ENCODE measurements around the gene ZNF491. TPM values are rescaled to one million over a fixed set of nuclear protein-coding genes. Genes with fewer than 3 reads are reported as not detected.

ZNF491 gene
- total RNA-seq (1 to 10 TPM; 2.0 to 3.0 TPM), polyA plus RNA-seq (under 1 TPM in 1 of 2 donors, not detected in 1; 0.34 TPM)

DNA sequence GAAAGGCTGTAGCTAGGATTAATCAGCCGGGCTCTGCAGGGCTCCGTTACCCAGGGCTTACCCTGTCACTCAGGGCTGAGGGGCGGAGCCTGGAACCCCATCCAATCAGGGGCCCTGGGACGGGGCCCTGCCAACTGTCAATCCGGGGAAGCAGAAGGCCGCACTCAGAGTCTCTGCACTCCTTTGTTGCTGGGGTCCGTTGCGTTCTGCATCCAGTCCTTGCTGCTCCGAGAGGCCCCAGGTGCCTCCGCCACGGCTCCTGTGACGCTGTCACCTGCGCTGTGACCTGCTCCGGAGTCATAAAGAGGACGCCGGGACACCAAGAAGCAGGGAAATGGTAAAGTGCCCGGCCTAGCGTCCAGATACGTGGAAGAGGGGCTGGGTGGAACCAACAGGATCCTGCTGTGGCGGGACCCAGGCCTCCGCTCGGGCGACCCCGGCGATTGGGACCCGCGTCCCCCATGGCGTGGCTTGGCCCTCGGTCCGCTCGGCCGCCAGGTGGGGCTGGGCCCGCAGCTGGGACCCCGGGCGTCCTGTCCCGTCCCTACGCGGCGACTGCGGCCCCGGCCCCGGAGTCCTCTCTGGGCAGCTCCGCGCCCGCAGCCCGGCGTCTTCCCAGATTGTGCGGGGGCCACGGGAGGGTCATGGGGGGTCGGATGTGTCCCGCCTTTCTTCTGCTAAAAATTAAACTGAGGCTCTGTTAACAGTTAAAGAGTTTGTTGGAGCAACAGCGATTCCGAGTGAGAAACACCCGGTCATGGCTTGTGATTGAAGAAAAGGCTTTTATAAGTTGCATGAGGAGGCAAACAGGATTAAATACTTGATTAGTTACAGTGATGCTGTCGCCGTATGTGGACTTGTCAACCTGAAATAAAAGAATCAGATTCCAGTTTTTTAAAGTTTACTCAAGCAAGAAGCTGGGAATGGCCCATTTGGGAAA, at the start of gene ZNF491:
ZNF491 (plus strand) TSS at position 133 of the 940 bp plus-strand sequence. CDS start 7,431 bp downstream, outside the sequence.
- Mint-ChIP-seq H3K27me3 (no peaks in the 10 kb centered on the region), H3K4me1 (peaks cover 10 to 18% (median 12%) of the 10 kb centered on the region in 4 donors), H3K9me3 (peaks cover 0 to 11% (median 5%) of the 10 kb centered on the region in 8 donors), H3K4me3 (peak within 1 kb of the TSS; percentile 87 to 93 (median 90)), H3K36me3 (peaks cover 8% of the 10 kb centered on the region in 2 donors), H3K27ac (peak within 1 kb of the TSS; percentile 75 to 92 (median 88))
- ChIA-PET CTCF (ENCODE audit: partially characterized antibody) (interaction anchor here (0.6 to 5.7 kb wide), 34 partner anchors 10 to 1049 kb away, joined by 3 to 92 read pairs (median 4); partner anchors contain the start of genes ZNF136, ZNF20, ZNF439 and ZNF440), POLR2A (ENCODE audit: partially characterized antibody) (interaction anchor here (0.6 to 2.6 kb wide), 12 partner anchors 13 to 646 kb away, joined by 3 to 13 read pairs (median 4); partner anchors contain the start of genes ZNF439, ZNF440, ZNF441 and ZNF700)
- peak within 1 kb of the TSS in 1 of 2 donors; percentile 58 for H3K4me3 ChIP-seq (ENCODE audit: low read length in 2 of 2)
- peaks cover 11% of the 10 kb centered on the region for H3K4me1 ChIP-seq (ENCODE audit: insufficient read depth, low read length)
- DNase-seq, result peak; percentile 72 to 84 (median 73)
- peak within 1 kb of the TSS; percentile 64 for H3K27ac ChIP-seq (ENCODE audit: low read depth, low read length)
- no peaks in the 10 kb centered on the region for H3K27me3 ChIP-seq (ENCODE audit: insufficient read depth, low read length)
- no peaks in the 10 kb centered on the region for H3K9me3 ChIP-seq (ENCODE audit: control insufficient read depth in 1 of 2, low read length in 2 of 2)
- H3K36me3 ChIP-seq (ENCODE audit: insufficient read depth, low read length), result no peaks in the 10 kb centered on the region
- intact Hi-C loops (cut with micrococcal nuclease), result loop anchor here (1.0 to 5.0 kb wide), 5 partner anchors 16 to 259 kb away; partner anchors contain the start of genes ZNF439, ZNF440 and ZNF823

DNA sequence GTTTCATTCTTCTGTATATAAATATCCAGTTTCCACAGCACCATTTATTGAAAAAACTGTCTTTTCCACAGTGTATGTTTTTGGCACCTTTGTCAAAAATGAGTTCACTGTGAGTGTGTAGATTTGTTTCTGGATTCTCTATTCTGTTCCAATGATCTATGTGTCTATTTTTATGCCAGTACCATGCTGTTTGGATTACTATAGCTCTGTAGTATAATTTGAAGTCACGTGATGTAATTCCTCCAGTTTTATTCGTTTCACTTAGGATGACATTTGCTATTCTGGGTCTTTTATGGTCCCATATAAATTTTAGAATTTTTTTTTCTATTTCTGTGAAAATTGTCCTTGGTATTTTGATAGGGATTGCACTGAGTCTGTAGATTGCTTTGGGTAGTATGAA, 48.6 kb upstream of the ZNF491 start:
- Mint-ChIP-seq H3K4me3 (no peak overlapping the region), H3K27me3 (peaks cover 8 to 9% of the 10 kb centered on the region in 2 donors), H3K4me1 (no peaks in the 10 kb centered on the region), H3K36me3 (peaks cover 7% of the 10 kb centered on the region in 2 donors), H3K27ac (no peak overlapping the region), H3K9me3 (peaks cover 5 to 76% (median 63%) of the 10 kb centered on the region in 8 donors)
- intact Hi-C loops (cut with micrococcal nuclease), result no loop called here
- ChIA-PET POLR2A (ENCODE audit: partially characterized antibody) (no interaction called here), CTCF (ENCODE audit: partially characterized antibody) (no interaction called here)
- H3K4me1 ChIP-seq (ENCODE audit: insufficient read depth, low read length), result no peaks in the 10 kb centered on the region
- no peaks in the 10 kb centered on the region for H3K9me3 ChIP-seq (ENCODE audit: control insufficient read depth in 1 of 2, low read length in 2 of 2)
- H3K4me3 ChIP-seq (ENCODE audit: low read length in 2 of 2), result no peak overlapping the region
- DNase-seq, result no peak
- no peaks in the 10 kb centered on the region for H3K36me3 ChIP-seq (ENCODE audit: insufficient read depth, low read length)
- H3K27ac ChIP-seq (ENCODE audit: low read depth, low read length), result no peak overlapping the region
- no peaks in the 10 kb centered on the region for H3K27me3 ChIP-seq (ENCODE audit: insufficient read depth, low read length)

DNA sequence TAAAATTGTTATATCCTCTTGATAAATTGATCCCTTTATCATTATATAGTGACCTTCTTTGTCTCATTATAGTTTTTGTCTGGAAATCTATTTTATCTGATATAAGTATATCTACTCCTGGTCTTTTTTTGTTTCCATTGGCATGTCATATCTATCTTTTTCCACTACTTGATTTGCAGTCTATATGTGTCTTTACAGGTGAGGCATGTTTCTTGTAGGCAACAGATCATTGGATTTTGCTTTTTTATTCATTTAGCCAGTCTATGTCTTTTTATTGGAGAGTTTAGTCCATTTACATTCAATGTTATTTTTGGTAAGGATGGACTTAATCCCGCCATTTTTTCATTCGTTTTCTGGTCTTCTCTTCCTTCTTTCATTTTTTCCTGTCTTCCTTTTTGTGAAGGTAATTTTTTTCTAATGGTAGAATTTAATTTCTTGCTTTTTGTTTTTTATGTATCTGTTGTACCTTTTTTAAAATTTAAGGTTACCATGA, 46.0 kb upstream of the ZNF491 start:
- H3K4me1 ChIP-seq (ENCODE audit: insufficient read depth, low read length), result no peaks in the 10 kb centered on the region
- no peak for DNase-seq
- H3K9me3 ChIP-seq (ENCODE audit: control insufficient read depth in 1 of 2, low read length in 2 of 2), result peaks cover 0 to 10% of the 10 kb centered on the region in 2 donors
- ChIA-PET POLR2A (ENCODE audit: partially characterized antibody) (no interaction called here), CTCF (ENCODE audit: partially characterized antibody) (no interaction called here)
- H3K4me3 Mint-ChIP-seq, result no peak overlapping the region
- no peaks in the 10 kb centered on the region for H3K36me3 ChIP-seq (ENCODE audit: insufficient read depth, low read length)
- peaks cover 5 to 81% (median 74%) of the 10 kb centered on the region in 8 donors for H3K9me3 Mint-ChIP-seq
- no peaks in the 10 kb centered on the region for H3K4me1 Mint-ChIP-seq
- H3K4me3 ChIP-seq (ENCODE audit: low read length in 2 of 2), result no peak overlapping the region
- intact Hi-C loops (cut with micrococcal nuclease), result no loop called here
- H3K36me3 Mint-ChIP-seq, result peaks cover 8% of the 10 kb centered on the region in 2 donors
- H3K27ac ChIP-seq (ENCODE audit: low read depth, low read length), result no peak overlapping the region
- no peaks in the 10 kb centered on the region for H3K27me3 ChIP-seq (ENCODE audit: insufficient read depth, low read length)
- H3K27ac Mint-ChIP-seq, result no peak overlapping the region
- H3K27me3 Mint-ChIP-seq, result peaks cover 7 to 11% of the 10 kb centered on the region in 2 donors

DNA sequence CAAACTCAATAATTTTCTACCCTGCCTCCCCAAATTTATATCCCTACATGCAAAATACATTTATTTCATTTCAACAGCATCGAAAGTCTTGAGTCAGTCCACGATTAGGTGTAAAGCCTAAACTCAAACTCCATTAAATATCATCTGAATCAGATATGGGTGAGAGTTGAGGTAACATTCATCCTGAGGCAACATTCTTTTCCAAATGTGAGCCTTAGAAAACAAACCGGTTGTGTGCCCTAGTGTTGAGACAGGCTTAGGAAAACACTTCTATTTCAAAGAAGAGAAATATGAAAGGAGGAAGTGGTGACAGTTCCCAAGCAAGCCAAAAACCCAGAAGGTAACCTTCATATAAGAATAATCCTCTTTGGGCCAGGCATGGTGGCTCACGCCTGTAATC, 43.7 kb upstream of the ZNF491 start:
- H3K4me3 Mint-ChIP-seq, result no peak overlapping the region
- DNase-seq, result no peak
- H3K9me3 ChIP-seq (ENCODE audit: control insufficient read depth in 1 of 2, low read length in 2 of 2), result peaks cover 0 to 12% of the 10 kb centered on the region in 2 donors
- no peak overlapping the region for H3K27ac Mint-ChIP-seq
- intact Hi-C loops (cut with micrococcal nuclease), result no loop called here
- no peaks in the 10 kb centered on the region for H3K4me1 ChIP-seq (ENCODE audit: insufficient read depth, low read length)
- peaks cover 5 to 74% (median 62%) of the 10 kb centered on the region in 8 donors for H3K9me3 Mint-ChIP-seq
- H3K36me3 ChIP-seq (ENCODE audit: insufficient read depth, low read length), result no peaks in the 10 kb centered on the region
- H3K27me3 ChIP-seq (ENCODE audit: insufficient read depth, low read length), result no peaks in the 10 kb centered on the region
- POLR2A ChIA-PET (ENCODE audit: partially characterized antibody), result no interaction called here
- no peak overlapping the region for H3K4me3 ChIP-seq (ENCODE audit: low read length in 2 of 2)
- peaks cover 7 to 8% of the 10 kb centered on the region in 2 donors for H3K36me3 Mint-ChIP-seq
- no peaks in the 10 kb centered on the region for H3K4me1 Mint-ChIP-seq
- peaks cover 8 to 11% of the 10 kb centered on the region in 2 donors for H3K27me3 Mint-ChIP-seq
- CTCF ChIA-PET (ENCODE audit: partially characterized antibody), result no interaction called here
- H3K27ac ChIP-seq (ENCODE audit: low read depth, low read length), result no peak overlapping the region

DNA sequence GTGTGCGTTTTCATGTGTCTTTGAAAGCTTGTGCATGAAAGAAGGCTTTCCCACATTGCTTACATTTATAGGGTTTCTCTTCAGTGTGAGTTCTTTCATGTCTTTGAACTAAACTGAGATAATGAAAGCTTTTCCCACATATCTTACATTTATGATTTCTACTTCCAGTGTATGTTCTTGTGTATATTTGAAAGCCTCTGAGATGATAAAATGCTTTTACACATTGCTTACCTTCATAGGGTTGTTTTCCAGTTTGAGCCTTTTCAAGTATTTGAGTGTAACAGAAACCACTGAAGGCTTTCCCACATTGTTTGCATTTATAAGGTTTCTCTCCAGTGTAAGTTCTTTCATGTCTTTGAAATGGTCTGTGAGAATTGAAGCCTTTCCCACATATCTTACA, 41.4 kb upstream of the ZNF491 start:
- no peak overlapping the region for H3K27ac ChIP-seq (ENCODE audit: low read depth, low read length)
- H3K36me3 ChIP-seq (ENCODE audit: insufficient read depth, low read length), result no peaks in the 10 kb centered on the region
- H3K4me3 Mint-ChIP-seq, result no peak overlapping the region
- H3K4me3 ChIP-seq (ENCODE audit: low read length in 2 of 2), result no peak overlapping the region
- ChIA-PET CTCF (ENCODE audit: partially characterized antibody) (no interaction called here), POLR2A (ENCODE audit: partially characterized antibody) (no interaction called here)
- no peaks in the 10 kb centered on the region for H3K4me1 ChIP-seq (ENCODE audit: insufficient read depth, low read length)
- no peak overlapping the region for H3K27ac Mint-ChIP-seq
- peaks cover 0 to 12% of the 10 kb centered on the region in 2 donors for H3K9me3 ChIP-seq (ENCODE audit: control insufficient read depth in 1 of 2, low read length in 2 of 2)
- no peaks in the 10 kb centered on the region for H3K27me3 ChIP-seq (ENCODE audit: insufficient read depth, low read length)
- DNase-seq, result no peak
- H3K36me3 Mint-ChIP-seq, result peaks cover 7 to 8% of the 10 kb centered on the region in 2 donors
- H3K4me1 Mint-ChIP-seq, result no peaks in the 10 kb centered on the region
- peaks cover 11 to 15% of the 10 kb centered on the region in 2 donors for H3K27me3 Mint-ChIP-seq
- peaks cover 3 to 53% (median 43%) of the 10 kb centered on the region in 8 donors for H3K9me3 Mint-ChIP-seq
- intact Hi-C loops (cut with micrococcal nuclease), result no loop called here

DNA sequence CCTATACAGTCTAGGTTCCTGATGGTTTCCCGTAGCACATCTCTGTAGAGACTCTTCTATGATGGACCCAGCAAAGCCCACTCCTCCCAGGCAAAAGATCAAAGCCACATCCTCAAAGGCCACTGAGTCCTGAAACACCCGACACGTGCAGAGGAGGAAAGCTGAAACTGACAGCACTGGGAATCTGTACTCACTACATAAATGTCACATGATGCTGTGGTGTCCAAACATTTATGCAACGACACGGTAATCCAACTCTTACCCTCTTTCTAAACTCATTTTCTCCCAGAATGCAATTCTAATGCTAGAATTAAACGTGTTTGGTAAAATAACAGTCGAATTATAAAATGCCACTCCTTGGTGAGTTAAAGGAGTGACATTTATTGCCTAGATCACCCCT, 38.5 kb upstream of the ZNF491 start:
- no peak for DNase-seq
- intact Hi-C loops (cut with micrococcal nuclease), result no loop called here
- Mint-ChIP-seq H3K36me3 (peaks cover 3 to 6% of the 10 kb centered on the region in 2 donors), H3K27ac (no peak overlapping the region), H3K4me1 (no peaks in the 10 kb centered on the region), H3K4me3 (no peak overlapping the region), H3K27me3 (peaks cover 6 to 8% of the 10 kb centered on the region in 2 donors), H3K9me3 (peaks cover 3 to 37% (median 28%) of the 10 kb centered on the region in 8 donors)
- ChIA-PET POLR2A (ENCODE audit: partially characterized antibody) (no interaction called here), CTCF (ENCODE audit: partially characterized antibody) (no interaction called here)
- Histone ChIP-seq H3K36me3 (ENCODE audit: insufficient read depth, low read length) (no peaks in the 10 kb centered on the region), H3K4me3 (ENCODE audit: low read length in 2 of 2) (no peak overlapping the region), H3K27me3 (ENCODE audit: insufficient read depth, low read length) (no peaks in the 10 kb centered on the region), H3K4me1 (ENCODE audit: insufficient read depth, low read length) (no peaks in the 10 kb centered on the region), H3K27ac (ENCODE audit: low read depth, low read length) (no peak overlapping the region), H3K9me3 (ENCODE audit: control insufficient read depth in 1 of 2, low read length in 2 of 2) (peaks cover 0 to 12% of the 10 kb centered on the region in 2 donors)

DNA sequence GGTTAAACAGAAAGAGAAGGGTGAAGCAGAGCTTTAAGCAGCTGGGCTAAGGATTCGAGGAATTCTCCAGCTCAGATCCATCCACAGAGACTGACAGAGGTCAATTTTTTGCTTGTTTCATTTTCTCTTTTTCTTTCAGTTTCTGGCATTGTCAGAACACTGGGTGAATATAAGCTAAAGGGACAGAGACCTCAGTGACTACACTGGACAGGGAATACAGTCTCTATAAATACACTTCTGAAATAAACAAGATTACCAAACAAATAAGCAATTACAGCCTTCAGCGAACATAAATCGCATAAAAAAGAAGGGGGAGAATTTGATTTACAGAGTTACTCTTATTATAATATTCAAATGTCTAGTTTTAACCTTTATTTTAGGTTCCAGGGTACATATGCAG, 35.2 kb upstream of the ZNF491 start:
- H3K4me3 ChIP-seq (ENCODE audit: low read length in 2 of 2), result no peak overlapping the region
- H3K4me1 ChIP-seq (ENCODE audit: insufficient read depth, low read length), result peaks cover 12% of the 10 kb centered on the region
- Mint-ChIP-seq H3K4me3 (no peak overlapping the region), H3K9me3 (peaks cover 1 to 13% (median 8%) of the 10 kb centered on the region in 8 donors), H3K4me1 (peaks cover 6 to 15% (median 11%) of the 10 kb centered on the region in 4 donors), H3K27ac (no peak overlapping the region), H3K36me3 (peaks cover 0 to 12% of the 10 kb centered on the region in 2 donors), H3K27me3 (peaks cover 4 to 8% of the 10 kb centered on the region in 2 donors)
- POLR2A ChIA-PET (ENCODE audit: partially characterized antibody), result no interaction called here
- CTCF ChIA-PET (ENCODE audit: partially characterized antibody), result no interaction called here
- no peaks in the 10 kb centered on the region for H3K9me3 ChIP-seq (ENCODE audit: control insufficient read depth in 1 of 2, low read length in 2 of 2)
- intact Hi-C loops (cut with micrococcal nuclease), result no loop called here
- no peaks in the 10 kb centered on the region for H3K27me3 ChIP-seq (ENCODE audit: insufficient read depth, low read length)
- no peak for DNase-seq
- H3K27ac ChIP-seq (ENCODE audit: low read depth, low read length), result no peak overlapping the region
- no peaks in the 10 kb centered on the region for H3K36me3 ChIP-seq (ENCODE audit: insufficient read depth, low read length)

All from CD4-positive, alpha-beta memory T cell (primary cell).